A549 (cell line): ENCODE data around the gene TMEM44. TPM values are rescaled to one million over a fixed set of nuclear protein-coding genes. Genes with fewer than 3 reads are reported as not detected.

Experiments
- ATAC-seq, 2 experiments: fragments of 200-7000 bp in 1 of 2; fragments of >200 bp in 1 of 2; cut with Nextera tagmentation in 1 of 2; cut with Tn5 transposase in 1 of 2; 3 replicates each; pipeline versions ENCODE4 v1.8.0 to v1.9.1; 2018 to 2020; ENCODE audit warnings: mild to moderate bottlenecking in 1 of 2, moderate library complexity in 1 of 2
- CTCF ChIA-PET: fragments of 300-600 bp; sonication (Branson Sonifier 250); formaldehyde crosslinking; extraction: SDS; loops from one replicate; lab custom pipeline; 2021; ENCODE audit warnings: antibody characterized with exemption, inconsistent platforms; lab: Yijun Ruan, JAX
- POLR2A ChIA-PET: fragments of 350-600 bp; formaldehyde crosslinking; extraction: SDS; loops from one replicate; lab custom pipeline; 2021; ENCODE audit warnings: antibody characterized with exemption, inconsistent platforms; lab: Yijun Ruan, JAX
- DNase-seq, 2 experiments: peaks; one replicate each; pipeline versions ENCODE4 v3.0.0 to v3.0.0-alpha.2; 2011 to 2016; ENCODE audit warnings: low read depth in 1 of 2, low spot score in 1 of 2
- FAIRE-seq: peaks from 2 replicates; lab custom pipeline; 2011; peaks lifted over from hg19 to GRCh38; lab: Jason Lieb, UNC
- H3K27ac ChIP-seq, 2 experiments: fragments of >200 bp; sonication (Bioruptor Twin); formaldehyde crosslinking; 3 replicates each; pipeline ENCODE4 v1.5.1; 2016 to 2017
- H3K4me1 ChIP-seq: fragments of >200 bp; sonication (Bioruptor Twin); formaldehyde crosslinking; 3 replicates; pipeline ENCODE4 v1.6.1; 2016
- H3K4me2 ChIP-seq: fragments of >200 bp; sonication (Bioruptor Twin); formaldehyde crosslinking; 3 replicates; pipeline ENCODE4 v1.6.1; 2016
- H3K4me3 ChIP-seq: fragments of >200 bp; sonication (Bioruptor Twin); formaldehyde crosslinking; 3 replicates; pipeline ENCODE4 v1.5.1; 2016
- H3K9me3 ChIP-seq: fragments of >200 bp; sonication (Bioruptor Twin); formaldehyde crosslinking; 3 replicates; pipeline ENCODE4 v1.6.1; 2016
- CBX8 ChIP-seq: fragments of 200-600 bp; sonication (generic); IDR thresholded peaks from 2 replicates; pipeline ENCODE4 v1.6.1; 2016
- CEBPB ChIP-seq, 2 experiments: fragments of >200 bp in 1 of 2; sonication (Bioruptor Twin) in 1 of 2; formaldehyde crosslinking in 1 of 2; IDR thresholded peaks; 2 replicates each; pipeline ENCODE4 v1.6.1; 2012 to 2016
- EHF ChIP-seq: fragments of 250-450 bp; sonication (Bioruptor Pico); IDR thresholded peaks from 2 replicates; pipeline ENCODE4 v1.5.0; 2020; ENCODE audit warnings: mild to moderate bottlenecking
- EP300 ChIP-seq, 2 experiments: fragments of >200 bp; sonication (Bioruptor Twin); formaldehyde crosslinking; IDR thresholded peaks; 2 replicates in 1 of 2; 3 replicates in 1 of 2; pipeline ENCODE4 v1.6.1; 2016 to 2017
- FOSL2 ChIP-seq, 2 experiments: fragments of 450-650 bp in 1 of 2; fragments of >200 bp in 1 of 2; sonication (Bioruptor Twin) in 1 of 2; formaldehyde crosslinking; IDR thresholded peaks; 2 replicates each; pipeline versions ENCODE4 v1.5.0 to v1.6.1; 2016 to 2020; ENCODE audit warnings: mild to moderate bottlenecking in 1 of 2, moderate library complexity in 1 of 2
- HEYL ChIP-seq: fragments of 250-450 bp; sonication (Bioruptor Pico); IDR thresholded peaks from 2 replicates; pipeline ENCODE4 v1.8.0; 2021; ENCODE audit warnings: mild to moderate bottlenecking, moderate library complexity
- HOXB5 ChIP-seq: fragments of 250-450 bp; sonication (Bioruptor Pico); IDR thresholded peaks from 2 replicates; pipeline ENCODE4 v1.5.0; 2020; ENCODE audit warnings: mild to moderate bottlenecking, moderate library complexity
- MAZ ChIP-seq: fragments of 150-350 bp; IDR thresholded peaks from 2 replicates; pipeline ENCODE4 v1.6.1; 2014; ENCODE audit warnings: antibody characterized with exemption, low read depth, low read length, borderline replicate concordance
- MYC ChIP-seq: IDR thresholded peaks from 2 replicates; pipeline ENCODE4 v1.6.1; 2012; ENCODE audit warnings: mild to moderate bottlenecking, inconsistent platforms, low read length, improper control_type of control experiment, borderline replicate concordance
- NFE2L2 ChIP-seq: fragments of 150-350 bp; conservative IDR thresholded peaks from 2 replicates; pipeline ENCODE4 v1.6.1; 2014; ENCODE audit warnings: low read length
- NPAS2 ChIP-seq: fragments of 250-450 bp; sonication (Bioruptor Pico); IDR thresholded peaks from 2 replicates; pipeline ENCODE4 v1.8.0; 2022; ENCODE audit warnings: mild to moderate bottlenecking, moderate library complexity, borderline replicate concordance
- NR3C1 ChIP-seq: fragments of >200 bp; sonication (Bioruptor Twin); formaldehyde crosslinking; IDR thresholded peaks from 3 replicates; pipeline ENCODE4 v1.6.1; 2017
- PHF8 ChIP-seq: fragments of 200-600 bp; sonication (generic); IDR thresholded peaks from 2 replicates; pipeline ENCODE4 v1.6.1; 2016; ENCODE audit warnings: low read depth, mild to moderate bottlenecking, antibody characterized with exemption, moderate library complexity, borderline replicate concordance
- POLR2AphosphoS2 ChIP-seq: conservative IDR thresholded peaks from 2 replicates; pipeline ENCODE4 v1.6.1; 2012; ENCODE audit warnings: low read length, improper control_type of control experiment, inconsistent platforms
- RCOR1 ChIP-seq: fragments of 150-350 bp; IDR thresholded peaks from 2 replicates; pipeline ENCODE4 v1.6.1; 2014; ENCODE audit warnings: antibody characterized with exemption, low read length, low read depth
- RFX5 ChIP-seq: fragments of 450-650 bp; IDR thresholded peaks from 2 replicates; pipeline ENCODE4 v1.7.1; 2014; ENCODE audit warnings: antibody characterized with exemption, mild to moderate bottlenecking, moderate library complexity
- ZC3H11A ChIP-seq: fragments of 450-650 bp; IDR thresholded peaks from 2 replicates; pipeline ENCODE4 v1.6.1; 2014; ENCODE audit warnings: antibody characterized with exemption, mild to moderate bottlenecking
- ZFP36 ChIP-seq: fragments of 450-650 bp; IDR thresholded peaks from 2 replicates; pipeline ENCODE4 v1.6.1; 2014; ENCODE audit warnings: borderline replicate concordance; ENCODE audit not compliant: partially characterized antibody
- WGBS: methylation state at CpG from one replicate; pipeline ENCODE4 v1.1.6; 2017; ENCODE audit errors: missing lambda C conversion rate; 5-methylcytosine and 5-hydroxymethylcytosine counted together
- polyA plus RNA-seq, 4 experiments: library from polyadenylated mRNA; depleted of rRNA in 3 of 4; stranded (reverse); fragments of >200 nt; fragmentation: RNase III in 1 of 4; extraction: RNeasy Plus Mini Kit Qiagen cat#74134 plus additional on column Dnase treatment in 1 of 4; gene quantifications; 2 replicates in 3 of 4; 3 replicates in 1 of 4; pipeline ENCODE4 v1.2.3, GENCODE V29; 2011 to 2017
- TF ChIP-seq, protein P1 (sequence below): fragments of >200 bp; sonication (Bioruptor Twin); formaldehyde crosslinking; IDR thresholded peaks from 2 replicates; pipeline ENCODE4 v1.6.1; 2016
- TF ChIP-seq, protein P2 (sequence below): IDR thresholded peaks from 2 replicates; pipeline ENCODE4 v1.6.1; 2012

The TMEM44 gene
- polyA plus RNA-seq, 2 of the 4 experiments (the other 2 are of a cell fraction) = 16.0 to 17.0 TPM

DNA sequence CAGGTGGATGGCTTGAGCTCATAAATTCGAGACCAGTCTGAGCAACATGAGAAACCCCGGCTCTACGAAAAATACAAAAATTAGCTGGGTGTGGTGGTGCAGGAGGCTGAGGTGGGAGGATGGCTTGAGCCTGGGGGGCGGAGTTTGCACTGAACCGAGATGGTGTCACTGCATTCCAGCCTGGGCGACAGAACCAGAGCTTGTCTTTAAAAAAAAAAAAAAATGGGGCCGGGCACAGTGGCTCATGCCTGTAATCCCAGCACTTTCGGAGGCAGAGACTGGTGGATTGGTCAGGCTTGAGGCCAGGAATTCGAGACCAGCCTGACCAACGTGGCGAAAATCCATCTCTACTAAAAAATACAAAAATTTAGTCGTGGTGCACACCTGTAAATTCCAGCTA is 64.0 kb downstream of the TMEM44 start:
- H3K4me2 ChIP-seq = no peak overlapping the region
- TF ChIP-seq HEYL (CRISPR knock-in tag) (no peak), MAZ (no peak), RCOR1 (no peak), RFX5 (no peak), NR3C1 (no peak), MYC (no peak), EP300 (IDR thresholded peaks at IDR 0.05) (no peak), NPAS2 (CRISPR knock-in tag) (no peak)
- TF ChIP-seq, protein P1, sequence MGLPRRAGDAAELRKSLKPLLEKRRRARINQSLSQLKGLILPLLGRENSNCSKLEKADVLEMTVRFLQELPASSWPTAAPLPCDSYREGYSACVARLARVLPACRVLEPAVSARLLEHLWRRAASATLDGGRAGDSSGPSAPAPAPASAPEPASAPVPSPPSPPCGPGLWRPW = no peak
- TF ChIP-seq, protein P2, sequence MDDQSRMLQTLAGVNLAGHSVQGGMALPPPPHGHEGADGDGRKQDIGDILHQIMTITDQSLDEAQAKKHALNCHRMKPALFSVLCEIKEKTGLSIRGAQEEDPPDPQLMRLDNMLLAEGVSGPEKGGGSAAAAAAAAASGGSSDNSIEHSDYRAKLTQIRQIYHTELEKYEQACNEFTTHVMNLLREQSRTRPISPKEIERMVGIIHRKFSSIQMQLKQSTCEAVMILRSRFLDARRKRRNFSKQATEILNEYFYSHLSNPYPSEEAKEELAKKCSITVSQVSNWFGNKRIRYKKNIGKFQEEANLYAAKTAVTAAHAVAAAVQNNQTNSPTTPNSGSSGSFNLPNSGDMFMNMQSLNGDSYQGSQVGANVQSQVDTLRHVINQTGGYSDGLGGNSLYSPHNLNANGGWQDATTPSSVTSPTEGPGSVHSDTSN = no peak
- TF ChIP-seq, all 56 proteins: peak for 0
- FAIRE-seq (no peak), ATAC-seq (no peak), DNase-seq (no peak)
- no peaks in the 10 kb centered on the region for H3K9me3 ChIP-seq
- H3K27ac ChIP-seq = no peak overlapping the region
- peaks cover 22% of the 10 kb centered on the region for H3K4me1 ChIP-seq
- H3K4me3 ChIP-seq = no peak overlapping the region
- 83% methylated on average over 9 of the region's 12 CpGs for WGBS
- CTCF ChIA-PET = interaction anchor here (1.2 kb wide), 1 partner anchor 25 kb away, joined by 4 read pairs; no protein-coding TSS in a partner anchor
- POLR2A ChIA-PET = no interaction called here

DNA sequence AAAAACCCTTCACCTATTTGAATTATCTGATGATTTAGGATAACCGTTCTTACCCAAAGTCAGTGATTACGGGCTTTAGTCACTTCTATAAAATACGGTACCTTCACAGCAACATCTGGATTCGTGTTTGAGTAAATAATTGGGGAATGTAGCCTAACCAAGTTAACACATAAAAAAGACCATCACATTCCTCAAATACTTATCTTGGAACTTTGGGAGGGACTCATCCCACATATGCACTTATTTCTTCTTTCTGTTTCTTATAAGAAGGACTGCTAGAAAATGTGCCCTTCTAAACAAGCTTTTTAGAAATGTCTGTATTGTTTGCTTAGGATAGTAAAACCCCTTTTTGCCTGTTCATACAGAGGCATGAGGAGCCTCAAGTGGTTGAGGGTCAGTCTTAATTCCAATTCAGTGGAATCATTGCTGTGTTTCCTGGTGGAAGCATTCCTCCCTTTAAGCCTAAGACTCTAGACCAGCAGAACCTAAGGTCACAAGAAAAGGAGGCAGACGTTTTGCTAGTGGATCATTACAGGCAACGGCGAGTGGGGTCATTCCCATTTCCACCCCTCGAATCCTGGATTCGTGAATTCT is 67.5 kb downstream of the TMEM44 start:
- no peak overlapping the region for H3K4me3 ChIP-seq
- WGBS = 62% methylated on average over 9 of the region's 9 CpGs
- ChIA-PET POLR2A (no interaction called here), CTCF (no interaction called here)
- TF ChIP-seq CBX8 (no peak), ZFP36 (no peak), ZC3H11A (no peak), HOXB5 (CRISPR knock-in tag) (no peak), EHF (CRISPR knock-in tag) (no peak), NFE2L2 (no peak), POLR2AphosphoS2 (no peak), CEBPB (IDR thresholded peaks at IDR 0.05) (no peak)
- TF ChIP-seq, protein P2 = no peak
- DNase-seq (no peak), ATAC-seq (no peak), FAIRE-seq (no peak)
- peaks cover 11% of the 10 kb centered on the region for H3K4me1 ChIP-seq
- H3K4me2 ChIP-seq = 0 out of 3 replicates have a peak overlapping the region, but pooled peaks have one; percentile 17
- no peaks in the 10 kb centered on the region for H3K9me3 ChIP-seq
- no peak overlapping the region for H3K27ac ChIP-seq

DNA sequence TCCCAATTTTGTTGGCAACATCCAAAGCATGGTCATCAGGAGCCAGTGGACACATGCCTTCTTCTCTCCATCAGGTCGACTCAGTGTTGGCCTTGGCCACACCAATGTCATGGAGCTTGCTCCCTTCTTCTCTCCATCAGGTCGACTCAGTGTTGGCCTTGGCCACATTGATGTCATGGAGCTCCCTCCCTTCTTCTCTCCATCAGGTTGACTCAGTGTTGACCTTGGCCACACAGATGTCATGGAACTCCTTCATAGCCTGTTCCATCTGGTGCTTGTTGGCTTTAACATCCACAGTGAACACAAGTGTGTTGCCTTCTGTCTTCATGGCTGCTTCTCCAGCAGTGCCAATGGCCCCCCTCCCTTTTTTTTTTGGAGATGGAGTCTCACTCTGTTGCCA is 70.2 kb downstream of the TMEM44 start:
- TF ChIP-seq PHF8 (no peak), FOSL2 (IDR thresholded peaks at IDR 0.05) (no peak), FOSL2 (CRISPR knock-in tag; IDR thresholded peaks at IDR 0.05) (no peak), ZC3H11A (no peak), RFX5 (no peak)
- CTCF ChIA-PET = no interaction called here
- Histone ChIP-seq H3K4me1 (peaks cover 11% of the 10 kb centered on the region), H3K9me3 (no peaks in the 10 kb centered on the region), H3K4me2 (no peak overlapping the region), H3K27ac (no peak overlapping the region), H3K4me3 (no peak overlapping the region)
- FAIRE-seq (no peak), ATAC-seq (no peak), DNase-seq (no peak)
- 0% methylated on average over 2 of the region's 2 CpGs for WGBS
- POLR2A ChIA-PET = no interaction called here
